Loucy (cell line): ENCODE measurements around the gene HEG1.

Source experiments
- H2AFZ ChIP-seq: fragments of 200-600 bp; sonication (generic); 2 replicates; pipeline ENCODE4 v1.6.0; 2016; ENCODE audit warnings: antibody characterized with exemption, mild to moderate bottlenecking, low read length, moderate library complexity
- H3F3A ChIP-seq: fragments of 200-600 bp; 2 replicates; pipeline ENCODE4 v1.6.0; 2016; ENCODE audit warnings: antibody characterized with exemption, low read depth, mild to moderate bottlenecking
- H3K27me3 ChIP-seq: fragments of 200-600 bp; sonication (generic); 2 replicates; pipeline ENCODE4 v1.6.1; 2014; ENCODE audit warnings: low read length, mild to moderate bottlenecking; ENCODE audit not compliant: insufficient read depth, poor library complexity, severe bottlenecking
- H3K36me3 ChIP-seq: fragments of 200-600 bp; sonication (generic); 2 replicates; pipeline ENCODE4 v1.6.1; 2016; ENCODE audit warnings: low read length; ENCODE audit not compliant: insufficient read depth
- H3K4me1 ChIP-seq: fragments of 200-600 bp; sonication (generic); 2 replicates; pipeline ENCODE4 v1.5.1; 2014; ENCODE audit warnings: low read length, mild to moderate bottlenecking; ENCODE audit not compliant: insufficient read depth, poor library complexity, severe bottlenecking
- H3K4me2 ChIP-seq: fragments of 200-600 bp; sonication (generic); 2 replicates; pipeline ENCODE4 v1.6.0; 2014; ENCODE audit warnings: antibody characterized with exemption, low read length, low read depth, mild to moderate bottlenecking; ENCODE audit not compliant: poor library complexity, severe bottlenecking
- H3K4me3 ChIP-seq: fragments of 200-600 bp; sonication (generic); 2 replicates; pipeline ENCODE4 v1.5.1; 2014; ENCODE audit warnings: low read length, mild to moderate bottlenecking, mixed read lengths; ENCODE audit not compliant: poor library complexity, severe bottlenecking
- H3K79me2 ChIP-seq: fragments of 200-600 bp; sonication (generic); 2 replicates; pipeline ENCODE4 v1.6.1; 2014; ENCODE audit warnings: low read length; ENCODE audit not compliant: insufficient read depth
- H3K9ac ChIP-seq: fragments of 200-600 bp; sonication (generic); 2 replicates; pipeline ENCODE4 v1.6.0; 2014; ENCODE audit warnings: mild to moderate bottlenecking, low read depth, low read length, moderate library complexity; ENCODE audit not compliant: poor library complexity, severe bottlenecking
- H3K9me2 ChIP-seq: fragments of 200-600 bp; sonication (generic); replicated peaks from 2 replicates; pipeline ENCODE4 v1.6.1; 2016; ENCODE audit warnings: low read depth, low read length, mixed read lengths
- H3K9me3 ChIP-seq: fragments of 200-600 bp; sonication (generic); 2 replicates; pipeline ENCODE4 v1.6.1; 2014; ENCODE audit warnings: mild to moderate bottlenecking, antibody characterized with exemption, low read length, low read depth; ENCODE audit not compliant: insufficient read depth
- H4K20me1 ChIP-seq: fragments of 200-600 bp; sonication (generic); 2 replicates; pipeline ENCODE4 v1.6.0; 2014; ENCODE audit warnings: antibody characterized with exemption, low read length, mild to moderate bottlenecking; ENCODE audit not compliant: insufficient read depth, poor library complexity, severe bottlenecking
- CTCF ChIP-seq: fragments of 200-600 bp; sonication (generic); conservative IDR thresholded peaks from 2 replicates; pipeline ENCODE4 v1.5.1; 2014; ENCODE audit warnings: mild to moderate bottlenecking, antibody characterized with exemption, low read length
- EZH2phosphoT487 ChIP-seq: fragments of 200-600 bp; IDR thresholded peaks from 2 replicates; pipeline ENCODE4 v1.6.1; 2018; ENCODE audit warnings: antibody characterized with exemption, mild to moderate bottlenecking, moderate library complexity, borderline replicate concordance

HEG1 gene

GRCh38 chr3:125057186-125057850 lies 1.5 kb upstream of the HEG1 start:
- Histone ChIP-seq H3F3A (peaks cover 7% of the 10 kb centered on the region), H3K9me2 (no peaks in the 10 kb centered on the region), H3K9me3 (no peaks in the 10 kb centered on the region), H3K4me1 (peaks cover 21% of the 10 kb centered on the region), H3K79me2 (peaks cover 15% of the 10 kb centered on the region; the same call in 1 of the 2 replicates), H3K27me3 (peaks cover 12% of the 10 kb centered on the region), H4K20me1 (peaks cover 5% of the 10 kb centered on the region), H3K36me3 (no peaks in the 10 kb centered on the region), H3K4me2 (no peak overlapping the region), H3K9ac (no peak overlapping the region), H2AFZ (no peak overlapping the region), H3K4me3 (no peak overlapping the region)
- TF ChIP-seq CTCF: no peak
- no peak for TF ChIP-seq EZH2phosphoT487

- H3K4me1 ChIP-seq: peaks cover 35% of the 10 kb centered on the region
These were observed 375 bp downstream of the HEG1 start for GRCh38 chr3:125055331-125055912.

More at GRCh38 chr3:125055331-125055912, 375 bp downstream of the HEG1 start:
- Histone ChIP-seq H3F3A (peaks cover 16% of the 10 kb centered on the region), H3K27me3 (peaks cover 4% of the 10 kb centered on the region), H4K20me1 (peaks cover 16% of the 10 kb centered on the region), H3K4me3 (peak overlapping the region; percentile 81), H3K36me3 (no peaks in the 10 kb centered on the region), H3K79me2 (peaks cover 22% of the 10 kb centered on the region; the same call in 1 of the 2 replicates), H3K9ac (peak overlapping the region; percentile 74), H2AFZ (peak overlapping the region; percentile 72), H3K4me2 (peak overlapping the region; percentile 84), H3K9me2 (no peaks in the 10 kb centered on the region), H3K9me3 (no peaks in the 10 kb centered on the region)
- TF ChIP-seq CTCF (no peak), EZH2phosphoT487 (no peak)
